K562 (cell line): ENCODE measurements around the gene ABHD16A. TPM values are rescaled to one million over a fixed set of nuclear protein-coding genes. Genes with fewer than 3 reads are reported as not detected.

Experiments used
- CSDE1 ChIP-seq, 2 experiments: fragments of 450-650 bp; IDR thresholded peaks; 2 replicates each; pipeline ENCODE4 v1.6.1; 2016; ENCODE audit warnings: mild to moderate bottlenecking in 1 of 2
- DNMT1 ChIP-seq: fragments of 450-650 bp; IDR thresholded peaks from 2 replicates; pipeline ENCODE4 v1.6.1; 2016; ENCODE audit warnings: antibody characterized with exemption, mild to moderate bottlenecking
- KAT7 ChIP-seq: sonication (generic); formaldehyde crosslinking; IDR thresholded peaks from 2 replicates; pipeline ENCODE4 v1.8.0; 2022; ENCODE audit warnings: missing genetic modification reagents, mild to moderate bottlenecking, borderline replicate concordance
- NR2F6 ChIP-seq: fragments of 450-650 bp; formaldehyde crosslinking; IDR thresholded peaks from 2 replicates; pipeline ENCODE4 v1.4.0; 2020; ENCODE audit warnings: mild to moderate bottlenecking
- POLR2AphosphoS2 ChIP-seq: IDR thresholded peaks from 2 replicates; pipeline ENCODE4 v1.6.1; 2012; ENCODE audit warnings: low read length, improper control_type of control experiment
- RNF219 ChIP-seq: fragments of 250-450 bp; sonication (Bioruptor Pico); IDR thresholded peaks from 2 replicates; pipeline ENCODE4 v1.5.0; 2022; ENCODE audit warnings: mild to moderate bottlenecking
- TRIM25 ChIP-seq: fragments of 450-650 bp; IDR thresholded peaks from 2 replicates; pipeline ENCODE4 v1.7.0; 2016; ENCODE audit warnings: borderline replicate concordance
- ZHX1 ChIP-seq: fragments of 150-350 bp; conservative IDR thresholded peaks from 2 replicates; pipeline ENCODE4 v1.6.1; 2014; ENCODE audit warnings: low read length
- ZNF217 ChIP-seq: sonication (generic); formaldehyde crosslinking; IDR thresholded peaks from 2 replicates; pipeline ENCODE4 v1.8.0; 2022; ENCODE audit warnings: mild to moderate bottlenecking, missing genetic modification reagents
- ZNF274 ChIP-seq: IDR thresholded peaks from 2 replicates; pipeline ENCODE4 v1.6.1; 2011; ENCODE audit warnings: low read depth, mild to moderate bottlenecking, low read length, moderate library complexity, borderline replicate concordance
- polyA plus RNA-seq, 8 experiments: library from polyadenylated mRNA; depleted of rRNA in 4 of 8; stranded (reverse) in 5 of 8; unstranded in 3 of 8; fragments of >200 nt; fragmentation: Nextera tagmentation in 2 of 8; fragmentation: Illumina TruSeq in 1 of 8; extraction: Ambion mirVana in 2 of 8; extraction: Trizol in 1 of 8; gene quantifications; 2 replicates each; pipeline versions ENCODE4 v1.2.1 to v1.2.3, GENCODE V29; 2011 to 2014; ENCODE audit warnings: inconsistent platforms in 1 of 8, missing spikeins in 1 of 8
- total RNA-seq, 7 experiments: library from RNA; depleted of rRNA in 6 of 7; stranded (reverse); fragments of >200 nt in 6 of 7; fragmentation: Illumina TruSeq in 2 of 7; extraction: Trizol in 2 of 7; gene quantifications; 2 replicates each; pipeline versions ENCODE4 v1.2.1 to v1.2.3, GENCODE V29; 2011 to 2021; ENCODE audit warnings: low replicate concordance in 1 of 7

The ABHD16A gene
- total and polyA plus RNA-seq, 9 of the 15 experiments (the other 6 are each of a cell fraction or from before 2014, with no cell fraction given): 25.8 to 120 (median 81.6) TPM

- no peak for TF ChIP-seq RNF219 (CRISPR knock-in tag)
- peak; percentile 69; the same call in 1 of the 2 replicates for TF ChIP-seq POLR2AphosphoS2
- no peak for TF ChIP-seq ZNF217 (CRISPR knock-in tag)
- TF ChIP-seq CSDE1 (IDR thresholded peaks at IDR 0.05): no peak
- TF ChIP-seq TRIM25: peak; percentile 57; the same call in 1 of the 2 replicates
- TF ChIP-seq ZNF274: no peak
- 0 out of 2 replicates have a peak, but pooled peaks have one; percentile 43 for TF ChIP-seq ZHX1
- no peak for TF ChIP-seq KAT7 (CRISPR knock-in tag)
- TF ChIP-seq DNMT1: peak; percentile 96; the same call in 1 of the 2 replicates
- TF ChIP-seq NR2F6 (CRISPR knock-in tag): no peak
These were observed 31.8 kb upstream of the ABHD16A start (continued) for GRCh38 chr6:31734821-31735406.
